22Rv1 (cell line): ENCODE data around the gene HPSE2.

Experiments used
- H3K27ac ChIP-seq: fragments of 450-650 bp; 2 replicates; pipeline ENCODE4 v1.5.1; 2017
- ZFX ChIP-seq: fragments of 450-650 bp; IDR thresholded peaks from 2 replicates; pipeline ENCODE4 v1.6.1; 2017; ENCODE audit warnings: antibody characterized with exemption, borderline replicate concordance
- TF ChIP-seq, protein P1 (sequence below): fragments of 450-650 bp; IDR thresholded peaks from 2 replicates; pipeline ENCODE4 v1.5.1; 2017; ENCODE audit warnings: mild to moderate bottlenecking

The HPSE2 gene

DNA sequence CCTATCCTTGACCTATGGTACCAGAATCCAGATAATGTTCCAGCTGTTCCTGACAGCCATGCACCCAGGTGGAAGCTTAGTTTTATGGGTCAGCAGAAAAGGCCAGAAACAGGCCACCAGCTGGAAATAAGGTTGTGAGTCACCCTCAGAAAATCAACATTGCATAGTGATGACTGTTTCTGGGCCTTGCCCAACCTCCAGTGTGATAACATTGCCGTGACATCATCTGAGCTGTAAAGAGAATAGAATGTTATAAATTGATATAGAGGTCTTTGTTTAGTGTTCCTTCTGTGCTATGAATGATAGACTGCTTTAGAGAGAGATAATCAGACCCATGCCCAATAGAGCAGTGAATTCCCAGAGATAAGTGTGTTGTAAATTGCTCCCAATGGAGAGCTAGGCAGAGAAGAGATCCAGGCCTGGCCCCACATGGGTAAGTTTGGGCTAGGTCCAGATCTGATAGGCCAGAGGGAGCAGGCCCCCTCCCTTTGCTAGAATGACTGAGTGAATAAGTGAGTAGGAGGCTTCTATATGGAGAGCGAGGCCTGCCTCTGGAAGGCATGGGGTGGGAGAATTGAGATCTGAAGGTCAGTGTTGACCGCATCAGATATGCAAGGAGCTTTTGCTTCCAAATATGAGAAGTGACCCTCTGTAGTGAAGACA, 774.7 kb downstream of the HPSE2 start:
- H3K27ac ChIP-seq = no peak overlapping the region
- no peak for TF ChIP-seq ZFX
- TF ChIP-seq, protein P1, sequence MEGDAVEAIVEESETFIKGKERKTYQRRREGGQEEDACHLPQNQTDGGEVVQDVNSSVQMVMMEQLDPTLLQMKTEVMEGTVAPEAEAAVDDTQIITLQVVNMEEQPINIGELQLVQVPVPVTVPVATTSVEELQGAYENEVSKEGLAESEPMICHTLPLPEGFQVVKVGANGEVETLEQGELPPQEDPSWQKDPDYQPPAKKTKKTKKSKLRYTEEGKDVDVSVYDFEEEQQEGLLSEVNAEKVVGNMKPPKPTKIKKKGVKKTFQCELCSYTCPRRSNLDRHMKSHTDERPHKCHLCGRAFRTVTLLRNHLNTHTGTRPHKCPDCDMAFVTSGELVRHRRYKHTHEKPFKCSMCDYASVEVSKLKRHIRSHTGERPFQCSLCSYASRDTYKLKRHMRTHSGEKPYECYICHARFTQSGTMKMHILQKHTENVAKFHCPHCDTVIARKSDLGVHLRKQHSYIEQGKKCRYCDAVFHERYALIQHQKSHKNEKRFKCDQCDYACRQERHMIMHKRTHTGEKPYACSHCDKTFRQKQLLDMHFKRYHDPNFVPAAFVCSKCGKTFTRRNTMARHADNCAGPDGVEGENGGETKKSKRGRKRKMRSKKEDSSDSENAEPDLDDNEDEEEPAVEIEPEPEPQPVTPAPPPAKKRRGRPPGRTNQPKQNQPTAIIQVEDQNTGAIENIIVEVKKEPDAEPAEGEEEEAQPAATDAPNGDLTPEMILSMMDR = no peak

DNA sequence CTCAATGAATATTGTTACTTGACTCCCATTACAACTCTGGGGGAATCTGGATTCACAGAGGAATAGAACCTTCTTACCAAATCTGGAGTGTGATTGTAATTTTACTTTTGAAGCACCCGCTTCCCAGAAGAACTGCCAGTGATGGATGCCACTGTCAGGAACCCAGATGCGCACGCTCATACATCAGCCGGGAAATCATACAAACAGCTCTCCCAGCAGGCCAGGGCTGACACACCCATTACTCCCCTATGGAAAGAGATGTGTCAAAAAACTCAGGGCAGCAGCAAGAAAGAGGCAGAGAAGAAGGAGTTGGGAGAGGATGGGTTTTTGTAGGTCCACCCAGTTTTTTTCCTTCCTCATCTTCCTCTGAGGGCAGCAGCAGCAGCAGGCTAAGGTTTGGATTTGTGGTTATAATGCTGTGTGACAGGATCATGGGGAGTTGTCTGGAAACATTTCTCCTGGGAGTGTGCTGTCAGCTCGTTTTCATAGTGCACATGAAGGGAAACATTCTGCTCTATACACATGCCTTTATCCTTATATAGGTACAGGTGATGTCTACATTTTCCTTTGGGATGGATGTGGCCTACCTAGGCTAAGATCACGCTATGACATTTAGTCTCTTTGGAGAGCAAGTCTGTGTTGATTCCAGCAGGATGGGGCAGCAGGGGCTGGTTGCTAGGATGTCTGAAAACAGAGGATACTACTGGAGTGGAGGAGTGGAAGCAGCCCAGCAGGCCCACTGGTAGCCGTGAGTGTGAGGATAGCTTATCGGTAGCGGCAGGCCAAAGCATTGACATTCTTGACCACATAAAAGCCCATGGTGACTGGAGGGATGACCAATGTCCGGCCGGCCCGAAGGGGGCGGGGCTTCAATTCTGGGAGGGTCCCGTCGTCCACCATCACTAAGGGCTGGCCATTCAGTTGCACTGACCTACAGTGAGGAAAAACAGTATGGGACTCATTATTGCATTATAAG, 776.6 kb downstream of the HPSE2 start:
- TF ChIP-seq, protein P1 = no peak
- no peak for TF ChIP-seq ZFX
- H3K27ac ChIP-seq = no peak overlapping the region

DNA sequence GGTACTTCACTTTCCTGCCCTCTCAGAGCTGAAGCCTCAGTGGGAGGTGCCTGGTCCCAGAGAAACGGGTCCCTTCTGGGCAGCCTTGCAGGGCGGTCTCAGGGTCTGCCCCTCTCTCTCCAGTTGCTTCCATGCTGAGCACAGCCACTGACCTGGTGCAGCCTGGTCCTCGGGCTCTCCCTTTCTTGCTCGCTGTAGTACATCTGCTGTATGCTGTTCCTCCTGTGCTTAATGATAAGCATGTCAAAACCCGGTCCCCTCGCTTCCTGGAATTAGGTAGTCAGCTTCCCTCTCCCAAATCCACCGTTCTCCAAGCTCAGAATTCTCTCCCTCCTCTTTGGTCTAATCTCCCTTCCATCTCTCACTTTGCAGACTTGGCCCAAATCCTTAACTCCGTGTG, 777.9 kb downstream of the HPSE2 start:
- H3K27ac ChIP-seq = no peak overlapping the region
- TF ChIP-seq, protein P1 = no peak
- TF ChIP-seq ZFX = no peak

DNA sequence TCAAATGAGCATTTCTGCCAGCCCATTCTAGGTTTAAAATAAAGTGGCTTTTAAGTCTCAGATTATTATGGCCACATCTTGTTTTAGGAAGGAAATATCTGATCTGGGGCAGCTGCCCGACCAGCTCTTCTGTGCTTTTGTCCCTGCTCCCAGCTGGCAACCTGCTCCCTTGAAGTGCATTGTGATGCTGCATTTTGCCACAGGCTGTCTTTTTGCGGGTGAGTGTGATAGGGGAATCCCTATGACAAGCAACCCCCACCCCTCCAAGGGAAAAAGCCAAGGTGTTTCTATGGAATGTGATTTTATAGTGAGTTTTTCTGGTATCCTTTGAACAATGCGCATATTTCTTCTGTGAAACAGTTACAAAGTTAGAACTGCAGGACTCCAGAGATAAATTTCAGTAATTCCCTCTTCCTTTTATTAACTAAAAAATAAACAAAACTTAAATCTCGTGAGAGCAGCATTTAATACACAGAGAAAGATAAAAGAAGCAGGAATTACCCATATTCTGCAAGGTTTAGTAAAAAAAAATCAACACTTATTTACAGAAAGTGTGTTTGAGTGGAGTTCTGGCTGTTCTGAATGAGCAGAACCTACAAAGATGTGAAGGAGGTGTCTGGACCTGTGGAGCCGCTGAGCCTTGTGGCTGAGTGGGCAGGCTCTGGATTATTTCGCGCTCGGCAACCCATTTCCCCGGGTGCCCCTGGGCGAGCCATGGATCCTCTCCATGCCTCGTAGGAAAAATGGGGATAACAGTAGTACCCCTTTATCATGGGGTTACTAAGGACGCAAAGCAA, 778.8 kb downstream of the HPSE2 start:
- no peak for TF ChIP-seq ZFX
- TF ChIP-seq, protein P1 = no peak
- H3K27ac ChIP-seq = no peak overlapping the region

DNA sequence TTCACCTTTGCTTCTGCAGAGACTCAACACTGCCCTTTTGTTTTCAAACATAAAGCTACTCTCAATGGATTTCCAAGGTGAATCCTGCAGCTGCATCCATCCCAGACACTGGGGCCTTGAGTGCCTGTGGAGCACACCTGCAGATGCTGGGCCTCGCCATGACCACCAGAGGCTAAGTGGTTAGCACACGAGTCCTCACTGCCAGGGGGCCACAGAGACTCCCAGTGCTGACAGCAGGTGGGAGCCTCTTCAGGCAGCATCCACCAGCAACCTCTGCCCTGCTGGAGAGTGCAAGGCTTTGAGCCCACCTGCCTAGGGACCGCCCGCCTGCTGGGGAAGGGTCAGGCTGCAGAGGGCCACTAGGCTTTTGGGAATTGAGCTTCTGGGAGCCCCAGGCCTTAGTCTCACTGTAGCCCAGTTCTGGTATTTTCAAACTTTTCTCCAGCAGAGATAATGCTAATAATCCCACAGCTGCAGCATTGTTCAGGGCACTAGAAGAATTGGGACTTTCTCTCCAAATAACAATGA, 779.5 kb downstream of the HPSE2 start:
- no peak overlapping the region for H3K27ac ChIP-seq
- TF ChIP-seq ZFX = no peak
- TF ChIP-seq, protein P1 = no peak

DNA sequence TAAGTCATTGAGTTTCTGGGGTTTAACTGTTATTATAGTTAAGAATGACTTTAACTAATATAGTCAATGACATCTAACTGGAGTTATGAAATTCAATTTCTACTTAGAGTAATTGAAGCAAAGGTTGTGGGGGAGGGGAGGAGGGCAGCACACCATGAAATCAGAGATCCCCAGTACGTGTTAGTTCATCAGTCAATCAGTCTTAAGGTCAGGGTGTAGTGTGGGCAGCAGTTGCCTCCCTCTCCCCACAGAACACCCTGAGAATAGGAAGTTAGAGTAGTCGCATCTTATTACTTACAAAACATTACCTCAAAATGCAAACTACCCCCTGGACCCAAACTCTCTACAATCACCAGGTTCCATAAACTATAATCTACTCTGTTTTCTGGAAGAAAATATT, 781.9 kb downstream of the HPSE2 start:
- TF ChIP-seq, protein P1 = no peak
- no peak for TF ChIP-seq ZFX

More for the DNA sequence above, 781.9 kb downstream of the HPSE2 start:
- no peak overlapping the region for H3K27ac ChIP-seq
